GM21529 (cell line): Measurements from ENCODE around the gene FYN.
A peak's percentile ranks its signal among the peaks of the same experiment; 100 is the strongest.

Experiments used
- ATAC-seq: cut with Tn5 transposase; IDR thresholded peaks from one replicate; pipeline ENCODE4 v1.9.1; 2021; ENCODE audit not compliant: unreplicated experiment

Gene FYN

DNA sequence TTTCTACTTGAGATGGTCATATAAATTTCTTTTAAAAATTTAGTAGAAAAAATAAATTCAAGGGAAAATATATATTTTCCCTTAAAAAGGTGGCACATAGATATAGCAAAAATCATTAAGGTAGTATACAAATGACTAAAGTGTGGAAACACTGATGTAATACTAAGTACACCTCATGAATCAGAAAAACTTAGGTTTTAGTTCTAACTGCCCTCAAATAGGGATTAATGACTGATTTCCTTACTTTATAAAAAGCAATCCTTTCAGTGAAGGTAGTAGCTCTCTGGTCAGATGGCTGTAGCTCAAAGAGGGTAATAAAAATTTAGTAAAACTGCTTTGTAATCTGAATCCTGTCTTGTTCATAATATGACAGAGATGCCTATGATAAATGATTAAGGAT is 63.5 kb downstream of the FYN start:
- ATAC-seq, result no peak

DNA sequence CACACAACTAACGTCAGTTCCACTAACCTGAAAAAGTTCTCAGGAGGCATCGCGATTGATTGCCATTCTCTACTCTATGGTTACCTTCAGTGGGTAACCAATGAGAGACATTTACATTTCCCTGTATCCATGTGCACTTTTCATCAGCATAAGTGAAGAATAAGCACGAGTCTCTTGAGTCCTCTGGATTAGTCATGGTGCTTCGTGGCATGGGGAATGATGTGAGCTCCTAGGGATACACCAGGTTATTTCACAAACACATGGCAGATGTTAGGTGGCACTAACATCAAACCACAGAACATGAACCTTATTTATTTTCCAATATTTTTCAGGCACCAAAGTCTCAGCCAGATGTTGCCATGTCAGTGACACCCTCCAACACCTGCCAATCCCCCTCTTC is 64.0 kb downstream of the FYN start:
- no peak for ATAC-seq

DNA sequence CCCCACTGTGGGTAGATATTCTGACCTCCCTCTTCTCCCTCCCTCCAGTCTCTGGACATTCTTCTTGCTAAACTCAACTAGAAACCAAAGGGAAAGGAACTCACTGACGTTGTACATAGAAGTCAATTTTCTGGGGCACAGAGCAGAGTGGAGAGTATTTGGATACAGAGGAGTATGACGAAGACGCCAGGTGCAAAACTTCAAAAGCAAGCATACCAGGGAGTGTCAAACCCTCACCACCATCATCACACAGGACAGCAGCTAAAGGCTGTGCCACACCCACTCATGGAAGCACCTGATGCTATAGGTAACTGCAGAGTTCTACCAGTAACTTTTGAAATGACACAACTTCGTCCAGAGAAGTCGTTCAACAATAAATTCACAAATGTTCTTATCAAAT is 64.8 kb downstream of the FYN start:
- ATAC-seq, result no peak

DNA sequence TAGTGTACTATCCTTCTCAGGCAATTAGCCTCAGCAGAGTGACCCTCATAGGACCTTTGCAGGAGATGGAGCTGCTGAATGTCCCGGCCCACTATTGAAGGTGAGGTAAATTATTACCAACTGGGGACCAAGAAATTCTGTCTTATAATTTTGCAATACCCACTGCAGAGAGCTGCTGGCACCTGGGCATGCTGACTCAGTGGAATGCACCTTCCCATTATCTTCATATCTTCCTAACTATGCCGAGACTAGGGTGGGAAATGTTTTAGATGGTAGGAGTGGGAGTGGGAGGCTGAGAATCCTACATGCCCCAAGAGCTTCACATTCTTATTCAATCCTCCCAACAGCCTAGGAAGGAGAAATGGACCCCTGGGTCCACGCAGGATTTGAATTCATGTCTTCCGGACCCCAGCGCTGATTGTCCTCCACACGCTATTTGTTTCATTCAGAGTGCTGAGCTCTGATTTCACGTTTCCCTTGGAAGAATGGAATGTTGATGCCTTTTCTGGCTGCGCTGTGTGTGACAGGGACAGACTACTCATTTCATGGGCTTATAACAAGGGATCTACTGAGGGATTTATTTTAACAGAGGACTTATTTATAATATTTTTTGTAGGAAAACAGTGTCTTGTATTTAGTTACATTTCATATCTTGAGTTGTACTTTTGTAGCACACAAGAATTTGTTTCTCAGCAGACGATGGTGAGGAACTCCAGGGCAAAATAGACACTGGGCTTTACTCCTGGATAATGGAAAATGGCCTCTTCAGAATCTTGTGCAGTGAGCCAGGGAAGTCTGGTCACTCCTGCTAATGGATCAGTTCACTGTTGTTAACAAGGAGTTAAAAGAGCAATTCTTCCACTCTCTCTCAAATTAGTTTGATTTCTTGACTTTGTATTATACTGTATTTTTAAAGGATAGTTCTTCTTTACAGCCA is 66.4 kb downstream of the FYN start:
- no peak for ATAC-seq

DNA sequence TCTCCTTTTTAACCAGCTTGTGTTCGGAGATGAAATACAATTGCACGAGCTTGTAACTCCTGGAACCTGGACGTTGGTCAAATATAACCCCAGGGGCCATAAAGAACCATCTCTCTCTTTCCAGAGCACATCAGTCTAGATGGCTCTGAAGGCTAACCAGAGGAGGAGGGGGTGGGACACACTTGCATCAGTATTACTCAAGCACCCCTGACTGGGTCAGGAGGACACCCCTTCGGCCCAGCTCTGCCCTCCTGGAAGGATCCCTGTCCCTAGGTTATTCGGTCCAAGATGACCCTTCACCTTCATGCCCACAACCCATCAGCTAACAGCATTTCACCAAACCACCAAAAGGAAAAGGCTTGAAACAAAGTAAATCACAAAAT is 67.1 kb downstream of the FYN start:
- no peak for ATAC-seq

DNA sequence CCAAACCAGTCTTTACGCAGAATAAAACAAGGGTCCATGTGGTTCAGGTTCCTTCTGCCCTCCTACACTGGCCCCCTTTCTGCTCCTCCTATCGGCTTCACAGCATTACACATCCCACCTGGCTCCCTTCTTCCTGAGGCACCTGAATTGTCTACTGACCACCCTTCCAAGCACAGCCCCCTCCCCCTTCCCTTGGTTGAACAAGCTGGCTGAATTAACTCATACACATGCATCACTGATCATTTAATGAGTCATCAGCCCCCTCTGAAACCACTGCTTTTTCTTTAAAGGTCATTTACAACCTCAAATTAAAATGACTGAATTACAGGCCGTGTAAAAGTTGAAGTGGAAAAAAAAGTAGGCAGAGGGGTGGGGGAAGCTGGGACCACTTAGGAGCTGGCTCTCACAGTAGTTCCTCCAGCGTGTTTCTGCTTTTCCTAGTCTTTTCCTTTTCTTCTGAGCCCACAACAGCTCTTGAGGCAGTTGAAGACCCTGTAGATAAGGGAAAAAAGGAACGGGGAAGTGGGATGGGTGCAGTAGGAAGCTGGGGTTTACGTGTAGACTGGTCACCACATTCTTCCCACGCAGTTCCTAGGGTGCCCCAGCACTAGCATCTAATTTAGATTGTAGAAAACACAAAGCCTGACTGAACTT is 67.6 kb downstream of the FYN start:
- ATAC-seq, result peak; percentile 50

DNA sequence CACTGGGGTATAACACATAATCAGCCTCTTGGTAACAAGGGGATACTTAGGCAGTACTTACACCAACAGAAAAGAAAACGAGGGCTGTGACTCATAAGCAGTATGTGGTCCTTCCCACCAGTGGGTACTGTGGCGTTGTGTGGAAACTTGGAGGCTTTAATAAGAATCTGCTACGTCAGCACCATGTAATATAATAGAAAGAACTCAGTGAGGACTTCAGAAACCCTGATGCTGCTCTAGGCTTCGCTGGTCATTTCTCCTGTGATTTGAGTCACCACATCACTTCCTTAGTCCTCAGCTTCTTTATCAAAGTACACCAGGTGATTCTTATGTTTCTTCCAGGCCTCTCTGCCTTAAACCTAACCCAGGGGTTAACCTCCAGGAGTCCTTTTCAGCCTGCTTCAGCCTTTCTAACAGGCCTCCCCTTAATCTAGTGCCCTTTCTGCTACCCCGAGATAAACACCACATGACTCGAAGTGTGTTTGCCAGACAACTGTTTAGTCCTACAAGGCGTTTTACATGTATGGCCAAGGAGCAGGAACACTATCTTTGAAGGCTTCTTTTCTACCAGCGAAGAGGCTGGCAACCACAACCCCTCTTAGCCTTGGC is 68.5 kb downstream of the FYN start:
- ATAC-seq, result peak; percentile 61

DNA sequence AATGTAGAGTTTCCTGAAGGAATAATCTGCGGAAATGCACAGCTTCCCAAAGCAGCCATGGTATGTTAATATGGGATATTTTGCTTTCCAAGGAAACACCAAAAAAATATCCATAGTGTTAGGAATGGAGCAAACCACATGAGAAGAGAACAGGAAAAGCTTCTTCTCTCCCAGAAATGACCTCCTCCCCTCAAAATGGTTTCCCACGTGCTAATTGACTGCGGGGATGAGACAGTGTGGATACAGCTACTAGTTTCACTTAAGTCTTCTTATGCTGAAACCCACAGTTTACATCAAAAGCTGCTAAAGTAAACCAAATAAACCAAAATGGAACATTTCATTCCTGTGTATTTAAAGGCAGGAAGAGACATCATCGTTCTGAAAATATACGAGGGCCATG is 69.4 kb downstream of the FYN start:
- ATAC-seq, result no peak

DNA sequence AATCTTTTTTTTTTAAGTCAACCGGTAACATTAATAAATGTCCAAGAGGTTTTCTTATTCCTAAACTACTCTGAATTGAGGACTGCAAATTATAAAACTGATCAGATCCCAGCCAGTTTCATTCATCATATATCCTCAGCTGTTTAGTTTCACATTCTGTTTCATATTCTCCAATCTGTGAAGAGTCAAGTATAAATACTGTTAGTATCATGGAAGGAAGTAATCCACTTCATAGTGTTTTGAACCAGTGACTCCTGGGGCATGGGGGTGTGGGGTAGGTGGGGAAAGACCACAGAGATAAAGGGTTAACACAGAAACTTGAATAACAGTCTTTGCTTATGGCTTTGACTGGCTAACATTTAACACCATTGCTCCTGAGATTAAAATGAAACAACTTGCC is 69.9 kb downstream of the FYN start:
- no peak for ATAC-seq

DNA sequence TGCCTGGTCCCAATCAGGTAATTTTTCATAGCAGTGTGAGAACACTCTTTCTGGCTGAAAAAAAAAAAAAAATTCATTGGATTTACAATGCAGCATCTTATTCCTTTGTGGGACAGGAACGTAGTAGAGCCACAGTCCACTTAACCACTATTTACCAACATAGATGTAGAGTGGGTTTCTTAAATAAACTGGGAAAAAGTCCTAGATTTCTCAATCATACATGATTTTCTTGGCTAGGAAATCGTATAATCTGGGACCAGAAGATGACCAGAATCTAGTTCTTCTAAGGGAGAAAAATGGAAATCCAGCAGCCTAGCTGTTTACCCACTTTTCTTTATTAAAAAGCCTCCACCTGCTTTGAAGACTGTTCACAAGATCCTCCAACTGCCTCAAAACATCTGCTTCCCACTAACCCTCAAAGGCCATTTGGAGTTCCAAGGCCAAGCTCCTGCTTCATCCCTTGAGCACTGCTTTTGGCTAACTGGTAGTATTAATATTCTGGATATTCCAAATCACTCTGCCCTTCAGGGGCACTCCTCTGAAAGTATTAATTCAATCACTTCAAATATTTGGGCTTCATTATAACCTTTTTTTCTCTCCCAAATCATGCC is 70.4 kb downstream of the FYN start:
- ATAC-seq, result no peak

DNA sequence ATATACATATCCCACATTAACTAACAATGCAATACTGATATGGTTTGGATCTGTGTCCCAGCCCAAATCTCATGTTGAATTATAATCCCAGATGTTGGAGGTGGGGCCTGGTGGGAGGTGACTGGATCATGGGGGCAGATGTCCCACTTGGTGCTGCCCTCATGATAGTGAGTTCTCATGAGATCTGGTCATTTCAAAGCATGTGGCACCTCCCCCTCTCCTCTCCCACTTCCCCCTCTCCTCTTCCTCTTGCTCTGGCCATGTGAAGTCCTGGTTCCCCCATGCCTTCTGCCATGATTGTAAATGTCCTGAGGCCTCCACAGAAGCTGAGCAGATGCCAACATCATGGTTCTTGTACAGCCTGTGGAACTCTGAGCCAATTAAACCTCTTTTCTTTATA is 71.2 kb downstream of the FYN start:
- no peak for ATAC-seq

DNA sequence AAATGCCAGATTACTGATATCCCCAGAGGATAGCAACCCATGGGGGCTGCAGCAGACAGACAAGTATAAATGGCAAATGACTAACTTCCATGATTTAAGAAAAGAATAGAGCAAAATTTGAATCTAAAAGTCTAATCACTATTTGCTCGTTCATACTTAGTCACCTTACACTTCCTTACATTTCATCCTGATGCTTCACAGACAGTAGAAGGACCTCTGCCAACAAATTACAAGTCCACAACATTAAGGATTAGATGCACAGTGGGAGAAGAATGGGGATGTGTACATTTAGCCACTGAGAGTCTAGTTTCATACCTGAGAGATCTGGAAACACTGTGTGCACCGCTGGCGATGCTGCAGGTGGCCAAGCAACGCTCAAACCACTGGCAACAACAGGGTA is 72.4 kb downstream of the FYN start:
- no peak for ATAC-seq

DNA sequence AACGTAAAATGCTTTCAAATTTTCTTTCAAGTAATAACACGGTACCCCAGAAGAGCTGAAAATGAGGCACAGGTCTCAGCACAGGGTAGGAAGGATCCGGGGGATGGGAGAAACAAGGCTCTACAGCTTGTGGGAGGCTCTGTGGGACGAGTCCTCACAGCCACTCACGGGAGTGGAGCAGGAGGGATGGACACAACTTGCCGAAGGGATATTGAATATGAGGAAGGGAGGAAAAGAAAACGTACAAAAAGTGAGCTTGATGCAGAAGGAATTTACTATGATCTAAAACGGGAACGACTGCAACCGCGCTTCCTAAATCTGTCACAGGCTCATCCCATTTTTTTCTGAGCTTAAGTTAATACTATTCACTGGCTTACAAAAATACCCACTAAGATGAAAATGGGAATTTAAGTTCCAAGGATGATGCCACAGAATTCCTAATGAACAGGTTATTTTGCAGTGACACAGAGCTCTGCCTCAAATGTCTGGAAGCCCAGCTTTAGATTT is 72.9 kb downstream of the FYN start:
- ATAC-seq, result no peak

DNA sequence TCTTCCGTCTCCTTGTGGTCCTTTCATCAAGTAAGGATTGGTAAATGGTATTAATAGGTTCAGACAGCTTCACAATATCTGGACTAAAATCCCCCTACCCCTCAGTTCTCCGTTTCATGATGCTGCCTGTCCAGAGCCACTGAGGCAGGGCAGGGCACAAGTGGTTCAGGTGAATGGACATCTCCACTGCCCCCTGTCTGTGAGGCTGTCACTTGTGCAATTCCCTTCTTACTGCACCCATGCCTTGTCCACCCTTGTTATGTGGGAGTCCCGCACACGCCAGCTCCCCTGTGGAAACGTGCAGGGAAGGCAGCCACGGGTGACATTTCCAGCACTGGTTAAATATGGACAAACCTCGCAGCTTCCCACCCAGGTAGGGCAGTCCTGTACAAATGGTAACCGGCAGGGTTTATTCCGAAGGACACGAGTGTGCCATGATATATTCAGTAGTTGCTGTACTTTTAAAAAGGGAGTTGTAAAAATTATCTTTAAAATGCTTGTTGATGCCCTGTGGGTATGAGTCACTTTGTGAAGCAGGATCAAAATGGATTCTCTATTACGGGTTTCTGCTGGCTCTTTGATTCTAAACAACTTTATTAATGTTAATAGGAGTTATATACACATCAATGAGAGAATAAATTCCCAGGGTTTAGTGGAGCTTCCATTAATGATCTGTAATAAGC is 73.5 kb downstream of the FYN start:
- ATAC-seq, result no peak

DNA sequence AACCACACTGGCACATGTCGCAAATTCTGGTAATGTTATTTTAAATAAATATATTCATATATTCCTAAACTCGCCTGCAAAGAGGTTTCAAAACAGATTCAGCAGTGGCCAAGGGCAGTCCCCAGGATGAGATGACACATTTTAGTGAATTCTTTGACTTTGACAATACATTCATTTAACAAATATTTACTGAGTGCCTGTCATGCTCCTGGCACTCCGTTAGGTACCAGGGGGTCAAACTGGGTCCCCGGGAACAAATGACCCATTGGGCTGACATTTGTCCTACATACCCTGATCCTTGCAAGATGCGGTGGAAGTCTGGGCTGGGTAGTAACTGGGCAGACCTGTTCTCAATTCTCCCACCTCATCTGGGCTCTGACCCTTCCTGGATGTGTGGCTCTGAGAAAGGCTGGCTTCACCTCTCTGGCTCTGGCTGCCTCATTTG is 74.9 kb downstream of the FYN start:
- no peak for ATAC-seq

DNA sequence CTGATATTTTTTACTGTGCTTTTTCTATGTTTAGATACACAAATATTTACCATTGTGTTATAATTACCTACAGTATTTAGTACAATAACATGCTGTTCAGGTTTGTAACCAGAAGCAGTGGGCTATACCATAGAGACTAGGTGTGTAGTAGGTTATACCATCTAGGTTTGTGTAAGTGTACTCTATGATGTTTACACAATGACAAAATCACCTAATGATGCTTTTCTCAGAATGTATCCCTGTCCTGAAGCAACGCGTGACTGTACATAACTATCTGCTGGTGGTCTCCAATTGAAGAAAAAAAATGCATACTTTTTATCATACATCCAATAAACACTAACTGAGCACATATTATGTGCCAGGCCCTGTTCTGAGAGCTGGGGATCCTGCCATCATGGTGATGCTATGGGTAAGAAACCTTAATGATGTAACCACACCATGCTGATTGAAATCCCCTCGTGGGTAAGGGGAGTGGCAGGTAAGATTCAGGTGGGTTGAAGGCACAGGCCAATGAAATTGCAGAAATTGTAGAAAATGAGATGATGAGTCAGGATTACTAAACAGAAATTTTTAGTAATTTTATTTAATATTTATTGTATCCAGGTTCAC is 76.8 kb downstream of the FYN start:
- no peak for ATAC-seq

DNA sequence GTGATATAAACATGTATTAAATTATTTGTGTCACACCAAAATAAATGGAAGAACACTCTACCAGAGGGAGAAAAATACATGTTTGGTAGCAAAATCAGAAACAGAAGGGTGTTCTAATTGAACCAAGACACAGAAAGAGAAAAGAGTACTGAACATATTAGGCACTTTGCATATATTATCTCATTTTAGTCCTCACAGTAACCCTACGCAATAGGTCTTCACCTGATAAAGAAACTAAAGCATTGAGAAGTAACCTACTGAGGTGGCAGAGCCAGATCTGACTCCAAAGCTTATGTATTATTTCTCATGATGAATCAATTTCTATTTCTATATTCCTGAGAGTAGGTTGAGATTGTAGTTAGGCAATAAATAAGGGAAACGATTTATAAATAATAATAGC is 77.7 kb downstream of the FYN start:
- no peak for ATAC-seq

DNA sequence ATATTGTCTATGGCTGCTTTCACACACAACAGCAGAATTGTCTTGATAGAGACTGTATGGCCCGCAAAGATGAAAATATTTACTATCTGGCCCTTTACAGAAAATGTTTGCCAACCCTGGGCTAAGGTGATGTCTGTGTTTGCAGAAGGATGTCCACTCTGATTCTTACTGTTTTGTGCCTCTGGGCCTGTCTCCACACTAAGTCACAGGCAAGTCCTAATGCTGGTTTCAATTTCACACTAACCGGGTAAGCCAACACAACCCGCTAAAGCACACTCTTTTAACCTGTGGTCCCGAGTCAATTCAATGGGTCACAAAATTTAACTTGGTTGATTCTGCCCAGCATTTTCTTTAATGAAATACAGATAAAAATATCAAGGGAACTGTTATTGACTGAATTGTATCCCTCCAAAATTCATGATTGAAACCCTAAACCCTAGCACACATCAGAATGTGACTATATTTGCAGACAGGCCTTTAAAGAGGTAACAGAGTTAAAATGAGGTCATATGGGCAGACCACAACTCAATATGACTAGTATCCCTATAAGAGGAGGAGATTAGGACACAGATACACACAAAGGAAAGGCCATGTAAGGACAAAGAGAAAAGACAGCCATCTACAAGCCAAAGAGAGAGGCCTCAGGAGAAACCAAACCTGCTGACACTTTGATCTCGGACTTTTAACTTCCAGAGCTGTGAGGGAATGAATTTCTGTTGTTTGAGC is 78.4 kb downstream of the FYN start:
- no peak for ATAC-seq

DNA sequence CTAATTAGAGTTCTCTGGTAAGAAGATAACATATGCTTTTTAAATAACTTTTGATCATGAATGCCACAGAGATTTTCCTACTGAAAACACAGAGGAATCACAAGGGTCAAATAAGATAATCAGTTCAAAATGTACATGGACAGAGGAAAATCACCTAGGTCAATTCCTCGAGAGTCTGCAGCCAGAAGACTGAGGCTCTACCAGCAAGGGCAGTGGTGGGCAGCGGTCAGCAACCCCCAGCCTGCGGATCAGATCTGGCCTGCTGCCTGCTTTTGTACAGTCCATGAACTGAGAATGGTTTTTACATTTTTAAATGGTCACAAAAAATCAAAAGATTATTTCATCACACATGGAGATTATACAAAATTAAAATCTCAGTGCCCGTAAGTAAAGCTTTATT is 79.0 kb downstream of the FYN start:
- ATAC-seq, result no peak

DNA sequence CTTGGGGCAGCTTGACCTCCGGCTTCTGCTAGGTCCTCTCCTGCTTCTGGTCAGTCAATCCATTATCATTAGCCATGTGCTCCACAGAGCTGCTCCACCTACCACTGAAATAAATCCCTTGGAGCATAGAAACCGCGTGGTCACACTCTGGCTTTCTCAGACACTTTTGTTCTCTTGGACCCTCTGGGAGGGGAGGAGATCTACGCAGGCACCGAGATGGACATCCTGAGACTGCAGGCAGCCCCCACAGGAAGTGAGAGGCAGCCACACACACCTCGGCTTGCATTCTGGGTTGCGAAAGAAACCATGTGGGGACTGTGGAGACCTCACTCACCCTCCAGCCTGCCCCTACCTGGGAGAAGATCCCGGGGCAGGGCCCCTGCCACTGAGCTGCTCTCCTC is 79.5 kb downstream of the FYN start:
- ATAC-seq, result peak; percentile 74
